ENCODE results near the gene STXBP5L. TPM values are rescaled to one million over a fixed set of nuclear protein-coding genes. Genes with fewer than 3 reads are reported as not detected.
"Not testable (repeated sequence)": the region's sequence is repeated elsewhere in the genome, so short reads cannot be mapped to it uniquely, and the experiment has no call there.

The STXBP5L gene
- total and polyA plus RNA-seq, 2 donors from 2014 or later = not detected

DNA sequence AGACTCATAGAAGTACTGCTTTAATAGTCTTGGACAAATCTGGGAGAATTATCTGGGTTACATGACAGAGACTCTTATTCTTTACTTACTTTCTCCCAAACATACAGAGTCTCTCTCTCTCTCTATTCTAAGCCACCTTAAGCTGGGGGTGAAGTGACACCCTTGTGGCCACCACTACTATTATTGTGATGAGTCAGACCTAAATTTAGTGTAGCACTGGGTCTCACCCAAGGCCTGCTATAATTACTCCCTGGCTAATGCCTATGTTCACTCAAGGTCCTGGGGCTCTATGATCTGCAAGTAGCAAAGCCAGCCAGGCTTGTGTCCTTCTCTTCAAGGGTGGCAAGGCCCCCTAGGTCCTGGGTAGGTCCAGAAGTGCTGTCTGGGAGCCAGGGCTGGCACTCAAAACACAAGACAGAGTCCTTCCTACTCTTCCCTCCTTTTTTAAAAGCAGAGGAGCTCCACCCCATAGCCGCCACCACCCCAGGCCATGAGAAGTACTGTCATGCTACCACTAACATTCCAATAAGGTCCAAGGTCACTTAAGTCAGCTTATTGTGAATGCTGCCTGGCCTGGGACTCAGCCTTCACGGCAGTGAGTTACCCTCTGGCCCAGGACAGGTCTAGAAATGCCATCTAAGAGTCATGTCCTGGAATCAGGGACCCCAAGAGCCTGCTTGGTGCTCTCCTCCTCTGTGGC is 454.2 kb downstream of the STXBP5L start:
- Histone ChIP-seq H3K4me1 (ENCODE audit: control insufficient read depth in 2 of 3, insufficient read depth in 2 of 3, low read depth in 1 of 3, low read length in 3 of 3) (no peaks in the 10 kb centered on the region), H3K9me3 (ENCODE audit: control insufficient read depth in 2 of 3, insufficient read depth in 1 of 3, low read length in 3 of 3) (peaks cover 0 to under 1% (median 0%) of the 10 kb centered on the region in 3 donors), H3K9ac (ENCODE audit: low read length in 3 of 3) (no peak overlapping the region), H3K4me3 (ENCODE audit: low read length in 3 of 3) (no peak overlapping the region), H3K27me3 (ENCODE audit: control insufficient read depth, insufficient read depth, low read length) (no peaks in the 10 kb centered on the region), H3K36me3 (ENCODE audit: control insufficient read depth in 2 of 3, insufficient read depth in 3 of 3, low read length in 3 of 3) (no peaks in the 10 kb centered on the region), H3K27ac (ENCODE audit: low read depth in 2 of 2, low read length in 2 of 2) (no peak overlapping the region)
- no peak for TF ChIP-seq CTCF (IDR thresholded peaks at IDR 0.05; ENCODE audit: borderline replicate concordance, extremely low read depth, insufficient read depth)
- FAIRE-seq (no peak), DNase-seq (no peak)
- intact Hi-C loops (cut with DNase I) = no loop called here

DNA sequence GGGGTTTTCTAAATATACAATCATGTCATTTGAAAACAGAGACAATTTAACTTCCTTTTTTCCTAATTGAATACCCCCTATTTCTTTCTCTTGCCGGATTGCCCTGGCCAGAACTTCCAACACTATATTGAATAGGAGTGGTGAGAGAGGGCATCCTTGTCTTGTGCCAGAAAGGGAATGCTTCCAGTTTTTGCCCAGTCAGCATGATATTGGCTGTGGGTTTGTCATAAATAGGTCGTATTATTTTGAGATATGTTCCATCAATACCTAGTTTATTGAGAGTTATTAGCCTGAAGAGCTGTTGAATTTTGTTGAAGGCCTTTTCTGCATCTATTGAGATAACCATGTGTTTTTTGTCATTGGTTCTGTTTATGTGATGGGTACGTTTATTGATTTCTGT is 480.3 kb downstream of the STXBP5L start:
- intact Hi-C loops (cut with DNase I); H3K4me1 ChIP-seq (ENCODE audit: control insufficient read depth in 2 of 3, insufficient read depth in 2 of 3, low read depth in 1 of 3, low read length in 3 of 3); H3K27me3 ChIP-seq (ENCODE audit: control insufficient read depth, insufficient read depth, low read length); FAIRE-seq; H3K9me3 ChIP-seq (ENCODE audit: control insufficient read depth in 2 of 3, insufficient read depth in 1 of 3, low read length in 3 of 3); H3K9ac ChIP-seq (ENCODE audit: low read length in 3 of 3); H3K36me3 ChIP-seq (ENCODE audit: control insufficient read depth in 2 of 3, insufficient read depth in 3 of 3, low read length in 3 of 3); H3K4me3 ChIP-seq (ENCODE audit: low read length in 3 of 3); H3K27ac ChIP-seq (ENCODE audit: low read depth in 2 of 2, low read length in 2 of 2); DNase-seq: not testable (repeated sequence)

GRCh38 chr3:121395967-121396366 is 488.0 kb downstream of the STXBP5L start:
- H3K9ac ChIP-seq (ENCODE audit: low read length in 3 of 3); H3K4me3 ChIP-seq (ENCODE audit: low read length in 3 of 3); FAIRE-seq; intact Hi-C loops (cut with DNase I); H3K27me3 ChIP-seq (ENCODE audit: control insufficient read depth, insufficient read depth, low read length); H3K9me3 ChIP-seq (ENCODE audit: control insufficient read depth in 2 of 3, insufficient read depth in 1 of 3, low read length in 3 of 3); H3K27ac ChIP-seq (ENCODE audit: low read depth in 2 of 2, low read length in 2 of 2); H3K4me1 ChIP-seq (ENCODE audit: control insufficient read depth in 2 of 3, insufficient read depth in 2 of 3, low read depth in 1 of 3, low read length in 3 of 3); H3K36me3 ChIP-seq (ENCODE audit: control insufficient read depth in 2 of 3, insufficient read depth in 3 of 3, low read length in 3 of 3); DNase-seq: not testable (repeated sequence)

DNA sequence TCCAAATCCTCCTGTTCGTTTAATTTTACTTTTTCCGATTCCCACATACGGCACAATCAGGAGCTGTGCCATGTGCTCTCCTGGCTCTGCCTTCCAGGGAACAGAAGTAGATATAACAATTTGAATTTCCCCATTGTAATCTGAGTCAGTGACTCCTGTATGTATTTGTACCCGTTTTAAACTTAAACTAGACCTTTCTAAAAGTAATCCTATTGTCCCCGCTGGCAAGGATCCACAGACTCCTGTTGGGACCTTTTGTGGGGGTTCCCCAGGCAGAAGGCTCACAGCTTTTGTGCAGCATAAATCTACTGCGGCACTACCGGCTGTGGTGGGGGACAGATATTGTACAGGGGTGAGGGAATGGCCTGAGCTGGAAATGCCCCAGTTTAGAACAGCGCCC is 490.0 kb downstream of the STXBP5L start:
- intact Hi-C loops (cut with DNase I) = not testable (repeated sequence)

DNA sequence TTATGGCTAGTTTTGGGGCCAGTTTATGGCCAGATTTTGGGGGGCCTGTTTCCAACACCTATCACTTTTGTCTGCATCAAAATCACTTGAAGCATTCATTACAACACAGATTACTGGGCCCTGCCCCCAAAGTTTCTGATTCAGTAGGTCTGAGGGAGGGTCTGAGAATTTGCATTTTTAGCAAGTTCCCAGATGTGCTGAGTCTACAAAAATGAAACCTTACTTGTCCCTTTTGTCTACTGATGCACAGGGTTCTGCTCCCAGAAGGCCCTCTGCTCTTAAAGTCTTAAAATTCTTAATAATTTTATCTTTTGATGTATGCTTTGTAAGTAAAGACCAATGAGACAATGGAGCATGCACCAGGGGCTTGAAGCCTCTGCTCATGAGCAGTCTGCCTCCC is 491.8 kb downstream of the STXBP5L start:
- no peak for DNase-seq
- H3K9me3 ChIP-seq (ENCODE audit: control insufficient read depth in 2 of 3, insufficient read depth in 1 of 3, low read length in 3 of 3) = no peaks in the 10 kb centered on the region
- H3K9ac ChIP-seq (ENCODE audit: low read length in 3 of 3) = no peak overlapping the region
- no peaks in the 10 kb centered on the region for H3K4me1 ChIP-seq (ENCODE audit: control insufficient read depth in 2 of 3, insufficient read depth in 2 of 3, low read depth in 1 of 3, low read length in 3 of 3)
- no peak overlapping the region for H3K27ac ChIP-seq (ENCODE audit: low read depth in 2 of 2, low read length in 2 of 2)
- no peaks in the 10 kb centered on the region for H3K36me3 ChIP-seq (ENCODE audit: control insufficient read depth in 2 of 3, insufficient read depth in 3 of 3, low read length in 3 of 3)
- no peak overlapping the region for H3K4me3 ChIP-seq (ENCODE audit: low read length in 3 of 3)
- H3K27me3 ChIP-seq (ENCODE audit: control insufficient read depth, insufficient read depth, low read length) = no peaks in the 10 kb centered on the region
- intact Hi-C loops (cut with DNase I) = no loop called here
- TF ChIP-seq CTCF (IDR thresholded peaks at IDR 0.05; ENCODE audit: borderline replicate concordance, extremely low read depth, insufficient read depth) = no peak
- no peak for FAIRE-seq

More for the DNA sequence above, 490.0 kb downstream of the STXBP5L start:
- not testable (repeated sequence) for DNase-seq; H3K9me3 ChIP-seq (ENCODE audit: control insufficient read depth in 2 of 3, insufficient read depth in 1 of 3, low read length in 3 of 3); H3K4me3 ChIP-seq (ENCODE audit: low read length in 3 of 3); FAIRE-seq; H3K4me1 ChIP-seq (ENCODE audit: control insufficient read depth in 2 of 3, insufficient read depth in 2 of 3, low read depth in 1 of 3, low read length in 3 of 3); H3K27ac ChIP-seq (ENCODE audit: low read depth in 2 of 2, low read length in 2 of 2); H3K9ac ChIP-seq (ENCODE audit: low read length in 3 of 3); H3K36me3 ChIP-seq (ENCODE audit: control insufficient read depth in 2 of 3, insufficient read depth in 3 of 3, low read length in 3 of 3); H3K27me3 ChIP-seq (ENCODE audit: control insufficient read depth, insufficient read depth, low read length)
